ENCODE results near the gene ERC1.

ERC1 gene

DNA sequence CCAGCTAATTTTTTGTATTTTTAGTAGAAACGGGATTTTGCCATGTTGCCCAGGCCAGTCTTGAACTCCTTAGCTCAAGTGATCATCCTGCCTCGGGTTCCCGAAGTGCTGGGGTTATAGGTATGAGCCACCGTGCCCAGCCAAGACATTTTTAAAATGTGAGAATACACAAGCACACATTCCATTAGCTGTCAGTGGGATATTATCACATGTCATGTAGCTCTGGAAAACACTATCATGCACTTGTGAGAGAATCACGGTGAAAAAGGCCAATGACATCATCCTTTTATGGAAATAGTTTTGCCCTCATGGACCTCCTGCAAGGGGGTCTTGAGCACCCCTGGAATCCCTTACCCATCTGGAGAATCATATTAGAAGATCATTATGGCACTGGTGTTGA, 28.3 kb downstream of the ERC1 start:
- H3K18ac ChIP-seq (ENCODE audit: low read depth in 1 of 2, low read length in 2 of 2) = no peak overlapping the region
- no peak for DNase-seq
- H2BK15ac ChIP-seq (ENCODE audit: low read depth, poor library complexity, severe bottlenecking) = no peak overlapping the region
- no peaks in the 10 kb centered on the region for H3K9me3 ChIP-seq (ENCODE audit: control insufficient read depth, low read length)
- H3K9ac ChIP-seq (ENCODE audit: low read length) = no peak overlapping the region
- H3K79me1 ChIP-seq (replicated peaks; ENCODE audit: low read length, poor library complexity, severe bottlenecking) = peaks cover 26% of the 10 kb centered on the region
- H4K8ac ChIP-seq (ENCODE audit: low read length) = no peak overlapping the region
- H3K36me3 ChIP-seq (ENCODE audit: control insufficient read depth in 1 of 2, insufficient read depth in 2 of 2, low read depth in 1 of 2, low read length in 2 of 2) = peaks cover 0 to 5% of the 10 kb centered on the region in 2 experiments
- H3K4me3 ChIP-seq (ENCODE audit: insufficient read depth in 1 of 2, low read depth in 1 of 2, low read length in 2 of 2) = no peak overlapping the region
- peaks cover under 1% of the 10 kb centered on the region for H3K4me1 ChIP-seq (ENCODE audit: control insufficient read depth, insufficient read depth, low read depth, low read length)
- H2BK5ac ChIP-seq (ENCODE audit: low read depth, low read length, poor library complexity, severe bottlenecking) = no peak overlapping the region
- H2AFZ ChIP-seq (ENCODE audit: low read depth, low read length) = no peak overlapping the region
- no peak overlapping the region for H3K14ac ChIP-seq (ENCODE audit: low read length in 2 of 2)
- no peak overlapping the region for H2AK5ac ChIP-seq (ENCODE audit: low read length, severe bottlenecking)
- no peaks in the 10 kb centered on the region for H3K27me3 ChIP-seq (ENCODE audit: control insufficient read depth in 1 of 2, insufficient read depth in 1 of 2, low read length in 2 of 2)
- no peak overlapping the region for H3K4me2 ChIP-seq (ENCODE audit: low read length, poor library complexity, severe bottlenecking)
- no peak overlapping the region for H3K4ac ChIP-seq (ENCODE audit: low read depth in 1 of 2, low read length in 2 of 2)
- H4K91ac ChIP-seq (ENCODE audit: low read length) = no peak overlapping the region
- 92% methylated on average over 5 of the region's 5 CpGs for WGBS
- H3K27ac ChIP-seq (ENCODE audit: low read length, poor library complexity, severe bottlenecking) = no peak overlapping the region
- H3K23ac ChIP-seq (ENCODE audit: low read length in 2 of 2) = no peak overlapping the region
- no peak overlapping the region for H2BK12ac ChIP-seq (ENCODE audit: low read length in 2 of 2)
- no peak overlapping the region for H2BK120ac ChIP-seq (ENCODE audit: low read depth, low read length)

DNA sequence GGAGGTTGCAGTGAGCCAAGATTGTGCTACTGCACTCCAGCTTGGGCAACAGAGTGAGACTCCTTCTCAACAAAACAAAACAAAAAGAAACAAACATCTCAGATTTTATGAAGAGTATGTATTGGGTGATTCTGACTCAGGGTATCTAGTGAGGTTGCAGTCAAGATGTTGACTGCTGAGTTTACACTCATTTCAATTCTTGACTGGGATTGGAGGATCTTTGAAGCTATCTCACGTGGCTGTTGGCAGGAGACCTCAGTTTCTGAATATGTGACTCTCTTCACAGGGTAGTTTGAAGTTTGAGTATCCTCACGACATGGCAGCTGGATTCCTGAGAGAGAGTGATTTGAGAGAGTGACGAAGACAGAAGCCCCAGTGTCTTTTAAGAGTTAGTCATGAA, 29.4 kb downstream of the ERC1 start:
- H2BK12ac ChIP-seq (ENCODE audit: low read length in 2 of 2) = no peak overlapping the region
- no peaks in the 10 kb centered on the region for H3K9me3 ChIP-seq (ENCODE audit: control insufficient read depth, low read length)
- H4K8ac ChIP-seq (ENCODE audit: low read length) = no peak overlapping the region
- no peak overlapping the region for H2AK5ac ChIP-seq (ENCODE audit: low read length, severe bottlenecking)
- no peak overlapping the region for H3K23ac ChIP-seq (ENCODE audit: low read length in 2 of 2)
- no peak overlapping the region for H4K91ac ChIP-seq (ENCODE audit: low read length)
- no peak overlapping the region for H2BK120ac ChIP-seq (ENCODE audit: low read depth, low read length)
- H3K36me3 ChIP-seq (ENCODE audit: control insufficient read depth in 1 of 2, insufficient read depth in 2 of 2, low read depth in 1 of 2, low read length in 2 of 2) = peaks cover 0 to 5% of the 10 kb centered on the region in 2 experiments
- no peak overlapping the region for H3K9ac ChIP-seq (ENCODE audit: low read length)
- H2AFZ ChIP-seq (ENCODE audit: low read depth, low read length) = no peak overlapping the region
- no peak overlapping the region for H3K4me3 ChIP-seq (ENCODE audit: insufficient read depth in 1 of 2, low read depth in 1 of 2, low read length in 2 of 2)
- H3K27me3 ChIP-seq (ENCODE audit: control insufficient read depth in 1 of 2, insufficient read depth in 1 of 2, low read length in 2 of 2) = no peaks in the 10 kb centered on the region
- no peak overlapping the region for H3K4ac ChIP-seq (ENCODE audit: low read depth in 1 of 2, low read length in 2 of 2)
- H3K79me1 ChIP-seq (replicated peaks; ENCODE audit: low read length, poor library complexity, severe bottlenecking) = peaks cover 26% of the 10 kb centered on the region
- H3K14ac ChIP-seq (ENCODE audit: low read length in 2 of 2) = no peak overlapping the region
- H3K27ac ChIP-seq (ENCODE audit: low read length, poor library complexity, severe bottlenecking) = no peak overlapping the region
- H3K18ac ChIP-seq (ENCODE audit: low read depth in 1 of 2, low read length in 2 of 2) = no peak overlapping the region
- DNase-seq = no peak
- no peak overlapping the region for H3K4me2 ChIP-seq (ENCODE audit: low read length, poor library complexity, severe bottlenecking)
- H3K4me1 ChIP-seq (ENCODE audit: control insufficient read depth, insufficient read depth, low read depth, low read length) = no peaks in the 10 kb centered on the region
- H2BK15ac ChIP-seq (ENCODE audit: low read depth, poor library complexity, severe bottlenecking) = no peak overlapping the region
- 93% methylated on average over 3 of the region's 3 CpGs for WGBS
- H2BK5ac ChIP-seq (ENCODE audit: low read depth, low read length, poor library complexity, severe bottlenecking) = no peak overlapping the region

- Histone ChIP-seq H3K18ac (ENCODE audit: low read depth in 1 of 2, low read length in 2 of 2) (no peak overlapping the region), H3K4me2 (ENCODE audit: low read length, poor library complexity, severe bottlenecking) (no peak overlapping the region), H2BK120ac (ENCODE audit: low read depth, low read length) (no peak overlapping the region), H3K36me3 (ENCODE audit: control insufficient read depth in 1 of 2, insufficient read depth in 2 of 2, low read depth in 1 of 2, low read length in 2 of 2) (peaks cover 2 to 5% of the 10 kb centered on the region in 2 experiments), H4K91ac (ENCODE audit: low read length) (no peak overlapping the region), H4K8ac (ENCODE audit: low read length) (no peak overlapping the region), H3K79me1 (replicated peaks; ENCODE audit: low read length, poor library complexity, severe bottlenecking) (peaks cover 31% of the 10 kb centered on the region), H2BK15ac (ENCODE audit: low read depth, poor library complexity, severe bottlenecking) (no peak overlapping the region), H2BK12ac (ENCODE audit: low read length in 2 of 2) (no peak overlapping the region), H3K27ac (ENCODE audit: low read length, poor library complexity, severe bottlenecking) (no peak overlapping the region), H3K9me3 (ENCODE audit: control insufficient read depth, low read length) (no peaks in the 10 kb centered on the region), H2BK5ac (ENCODE audit: low read depth, low read length, poor library complexity, severe bottlenecking) (no peak overlapping the region), H2AK5ac (ENCODE audit: low read length, severe bottlenecking) (no peak overlapping the region), H3K4me1 (ENCODE audit: control insufficient read depth, insufficient read depth, low read depth, low read length) (no peaks in the 10 kb centered on the region), H3K27me3 (ENCODE audit: control insufficient read depth in 1 of 2, insufficient read depth in 1 of 2, low read length in 2 of 2) (no peaks in the 10 kb centered on the region), H3K4ac (ENCODE audit: low read depth in 1 of 2, low read length in 2 of 2) (no peak overlapping the region), H3K14ac (ENCODE audit: low read length in 2 of 2) (no peak overlapping the region), H3K23ac (ENCODE audit: low read length in 2 of 2) (no peak overlapping the region), H3K4me3 (ENCODE audit: insufficient read depth in 1 of 2, low read depth in 1 of 2, low read length in 2 of 2) (no peak overlapping the region), H2AFZ (ENCODE audit: low read depth, low read length) (no peak overlapping the region), H3K9ac (ENCODE audit: low read length) (no peak overlapping the region)
- no peak for DNase-seq
- 98% methylated on average over 9 of the region's 9 CpGs for WGBS
Measured at GRCh38 chr12:1022032-1022970, 31.3 kb downstream of the ERC1 start.

- no peaks in the 10 kb centered on the region for H3K27me3 ChIP-seq (ENCODE audit: control insufficient read depth in 1 of 2, insufficient read depth in 1 of 2, low read length in 2 of 2)
- no peaks in the 10 kb centered on the region for H3K9me3 ChIP-seq (ENCODE audit: control insufficient read depth, low read length)
- H3K79me1 ChIP-seq (replicated peaks; ENCODE audit: low read length, poor library complexity, severe bottlenecking) = peaks cover 21% of the 10 kb centered on the region
- no peak overlapping the region for H2BK15ac ChIP-seq (ENCODE audit: low read depth, poor library complexity, severe bottlenecking)
- no peak overlapping the region for H4K8ac ChIP-seq (ENCODE audit: low read length)
- H3K18ac ChIP-seq (ENCODE audit: low read depth in 1 of 2, low read length in 2 of 2) = no peak overlapping the region
- no peaks in the 10 kb centered on the region for H3K4me1 ChIP-seq (ENCODE audit: control insufficient read depth, insufficient read depth, low read depth, low read length)
- H3K23ac ChIP-seq (ENCODE audit: low read length in 2 of 2) = no peak overlapping the region
- DNase-seq = no peak
- no peak overlapping the region for H3K4ac ChIP-seq (ENCODE audit: low read depth in 1 of 2, low read length in 2 of 2)
- H3K14ac ChIP-seq (ENCODE audit: low read length in 2 of 2) = no peak overlapping the region
- H2AK5ac ChIP-seq (ENCODE audit: low read length, severe bottlenecking) = no peak overlapping the region
- H2BK120ac ChIP-seq (ENCODE audit: low read depth, low read length) = no peak overlapping the region
- H3K4me2 ChIP-seq (ENCODE audit: low read length, poor library complexity, severe bottlenecking) = no peak overlapping the region
- H4K91ac ChIP-seq (ENCODE audit: low read length) = no peak overlapping the region
- no peak overlapping the region for H3K27ac ChIP-seq (ENCODE audit: low read length, poor library complexity, severe bottlenecking)
- H2AFZ ChIP-seq (ENCODE audit: low read depth, low read length) = no peak overlapping the region
- H3K36me3 ChIP-seq (ENCODE audit: control insufficient read depth in 1 of 2, insufficient read depth in 2 of 2, low read depth in 1 of 2, low read length in 2 of 2) = peaks cover 6 to 45% of the 10 kb centered on the region in 2 experiments
- no peak overlapping the region for H3K9ac ChIP-seq (ENCODE audit: low read length)
- H3K4me3 ChIP-seq (ENCODE audit: insufficient read depth in 1 of 2, low read depth in 1 of 2, low read length in 2 of 2) = no peak overlapping the region
- WGBS = no CpG with 5 or more reads among the region's 3 CpGs
- no peak overlapping the region for H2BK5ac ChIP-seq (ENCODE audit: low read depth, low read length, poor library complexity, severe bottlenecking)
- no peak overlapping the region for H2BK12ac ChIP-seq (ENCODE audit: low read length in 2 of 2)
Measured at GRCh38 chr12:1030779-1031178, 39.8 kb downstream of the ERC1 start.

Measured in mesenchymal stem cell (in vitro differentiated cells and primary cell).